Pons (tissue), 1 donor: ENCODE data around the gene PCP4L1.
"Not testable (repeated sequence)": the region's sequence is repeated elsewhere in the genome, so short reads cannot be mapped to it uniquely, and the experiment has no call there.

Experiments
- DNase-seq: peaks from one replicate; pipeline ENCODE4 v3.0.0-alpha.2; 2016; ENCODE audit warnings: low spot score

Gene PCP4L1

DNA sequence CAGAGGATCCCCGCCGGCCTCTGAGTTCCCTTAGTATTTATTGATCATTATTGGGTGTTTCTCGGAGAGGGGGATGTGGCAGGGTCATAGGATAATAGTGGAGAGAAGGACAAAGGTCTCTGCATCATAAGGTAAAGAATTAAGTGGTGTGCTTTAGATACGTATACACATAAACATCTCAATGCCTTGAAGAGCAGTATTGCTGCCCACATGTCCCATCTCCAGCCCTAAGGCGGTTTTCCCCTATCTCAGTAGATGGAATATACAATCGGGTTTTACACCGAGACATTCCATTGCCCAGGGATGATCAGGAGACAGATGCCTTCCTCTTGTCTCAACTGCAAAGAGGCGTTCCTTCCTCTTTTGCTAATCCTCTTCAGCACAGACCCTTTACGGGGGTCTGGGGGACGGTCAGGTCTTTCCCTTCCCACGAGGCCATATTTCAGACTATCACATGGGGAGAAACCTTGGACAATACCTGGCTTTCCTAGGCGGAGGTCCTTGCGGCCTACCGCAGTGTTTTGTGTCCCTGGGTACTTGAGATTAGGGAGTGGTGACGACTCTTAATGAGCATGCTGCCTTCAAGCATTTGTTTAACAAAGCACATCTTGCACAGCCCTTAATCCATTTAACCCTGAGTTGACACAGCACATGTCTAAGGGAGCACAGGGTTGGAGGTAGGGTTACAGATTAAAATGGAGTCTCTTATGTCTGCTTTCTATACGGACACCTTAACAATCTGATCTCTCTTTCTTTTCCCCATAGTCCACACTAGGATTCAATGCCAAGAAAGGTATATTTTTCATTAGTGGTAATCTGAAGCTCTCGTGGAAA is 57.5 kb downstream of the PCP4L1 start:
- DNase-seq = not testable (repeated sequence)

DNA sequence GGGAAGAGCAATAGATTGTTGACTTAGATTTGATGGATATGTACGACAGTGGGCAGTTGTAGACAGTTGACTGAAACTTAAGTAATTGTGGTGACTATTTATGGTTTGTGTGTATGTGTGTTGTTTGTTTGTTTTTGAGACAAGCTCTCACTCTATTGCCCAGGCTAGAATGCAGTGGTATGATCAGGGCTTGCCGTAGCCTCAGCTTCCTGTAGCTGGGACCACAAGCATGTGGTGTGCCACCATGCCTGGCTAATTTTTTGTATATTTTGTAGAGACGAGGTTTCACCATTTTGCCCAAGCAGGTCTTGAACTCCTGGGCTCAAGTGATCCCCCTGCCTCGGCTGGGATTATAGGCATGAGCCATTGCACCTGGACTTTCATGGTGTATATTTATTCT is 65.5 kb downstream of the PCP4L1 start:
- no peak for DNase-seq

DNA sequence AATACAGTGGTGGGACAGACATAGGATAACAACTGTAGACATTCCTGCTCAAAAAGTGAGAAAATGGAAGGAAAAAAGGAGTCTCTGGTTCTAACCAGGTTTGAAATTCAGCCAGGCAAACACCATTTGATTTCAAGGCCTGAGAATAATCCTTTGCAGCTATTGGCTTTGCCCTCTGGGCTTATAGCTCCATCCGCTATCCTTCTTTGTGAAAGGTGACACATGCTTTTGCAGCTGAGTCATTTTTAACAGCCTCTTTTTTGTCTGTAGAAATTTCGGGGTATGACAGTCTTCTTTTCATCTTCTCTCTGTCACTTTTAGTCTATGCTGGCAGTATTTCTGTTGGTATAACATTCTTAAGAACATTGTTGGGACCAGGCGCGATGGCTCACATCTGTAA is 71.8 kb downstream of the PCP4L1 start:
- DNase-seq = no peak

DNA sequence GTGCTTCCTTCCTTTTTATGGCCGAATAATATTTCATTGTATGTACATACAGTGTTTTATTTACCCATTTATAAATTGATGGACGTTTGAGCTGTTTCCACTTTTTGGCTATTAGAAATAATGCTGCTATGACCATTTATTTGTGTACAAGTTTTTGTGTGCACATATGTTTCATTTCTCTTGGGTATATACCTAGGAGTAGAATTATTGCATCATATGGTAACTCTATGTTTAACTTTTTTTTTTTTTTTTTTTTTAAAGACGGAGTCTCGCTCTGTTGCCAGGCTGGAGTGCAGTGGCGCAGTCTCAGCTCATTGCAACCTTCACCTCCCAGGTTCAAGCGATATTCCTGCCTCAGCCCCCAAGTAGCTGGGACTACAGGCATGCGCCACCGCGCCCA is 74.6 kb downstream of the PCP4L1 start:
- DNase-seq = no peak
